A549 treated with AZD9567 at 1 μM for 4 hours (cell line): Measurements from ENCODE around the gene NDUFS8. TPM values are rescaled to one million over a fixed set of nuclear protein-coding genes. Genes with fewer than 3 reads are reported as not detected.

ENCODE experiments used
- total RNA-seq: library from RNA; stranded (reverse); fragments of 200-300 nt; extraction: Qiagen RNA extraction; gene quantifications from 5 replicates; pipeline ENCODE4 v1.2.3, GENCODE V29; 2022; ENCODE audit not compliant: insufficient read depth

NDUFS8 gene
- total RNA-seq = 288 to 380 TPM (median 355 TPM) in 5 replicates

GRCh38 chr11:68030318-68031143 is at the start of gene NDUFS8:
NDUFS8 (plus strand) TSS chr11:68030681; CDS start chr11:68032152, 1,471 bp downstream.

GRCh38 chr11:68003846-68004550 is 26.5 kb upstream of the NDUFS8 start, which contains the start of gene UNC93B1:
UNC93B1 (minus strand) TSS chr11:68004097; CDS start chr11:68004043, 54 bp downstream.

GRCh38 chr11:68010090-68011041 is 20.1 kb upstream of the NDUFS8 start, which contains the start of gene ALDH3B1:
ALDH3B1 (plus strand) TSS chr11:68010327; CDS start chr11:68015298, 4,971 bp downstream.

GRCh38 chr11:68038718-68039525 is 8.4 kb downstream of the NDUFS8 start, which contains the start of gene TCIRG1:
TCIRG1 (plus strand) TSS chr11:68039025; CDS start chr11:68041272, 2,247 bp downstream.

Other genes with a start within 250 kb of the NDUFS8 start
- 51.5 to 93.1 TPM (median 87.2 TPM) in 5 replicates for gene UNC93B1, start 26.6 kb upstream of the NDUFS8 start, total RNA-seq
- gene ALDH3B1, start 20.4 kb upstream of the NDUFS8 start, total RNA-seq = 119 to 139 TPM (median 134 TPM) in 5 replicates
- 38.3 to 170 TPM (median 151 TPM) in 5 replicates for gene TCIRG1, start 8.3 kb downstream of the NDUFS8 start, total RNA-seq
- 31.2 to 38.9 TPM (median 36.6 TPM) in 5 replicates for gene CHKA, start 90.7 kb downstream of the NDUFS8 start, total RNA-seq
- 17.6 to 33.3 TPM (median 20.5 TPM) in 5 replicates for gene KMT5B, start 182.6 kb downstream of the NDUFS8 start, total RNA-seq
- gene C11orf24, start 241.3 kb downstream of the NDUFS8 start, total RNA-seq = 60.7 to 74.6 TPM (median 64.9 TPM) in 5 replicates